IgD-negative memory B cell (primary cell): ENCODE measurements around the gene CIB2. TPM values are rescaled to one million over a fixed set of nuclear protein-coding genes. Genes with fewer than 3 reads are reported as not detected.
A peak's percentile ranks its signal among the peaks of the same experiment; 100 is the strongest.

Experiments used
- H3K27ac Mint-ChIP-seq, 3 donors: one replicate each; pipeline ENCODE4 v1.8.0; 2020 to 2022; ENCODE audit warnings: mild to moderate bottlenecking in 3 of 3, mixed read lengths in 3 of 3, moderate library complexity in 1 of 3
- H3K27me3 Mint-ChIP-seq: one replicate; pipeline ENCODE4 v1.8.0; 2021; ENCODE audit warnings: mixed read lengths
- H3K36me3 Mint-ChIP-seq: one replicate; pipeline ENCODE4 v1.8.0; 2020; ENCODE audit warnings: mild to moderate bottlenecking, mixed read lengths
- H3K4me1 Mint-ChIP-seq, 3 donors: one replicate each; pipeline ENCODE4 v1.8.0; 2020 to 2022; ENCODE audit warnings: mixed read lengths in 3 of 3, mild to moderate bottlenecking in 1 of 3
- H3K4me3 Mint-ChIP-seq, 4 donors: one replicate each; pipeline ENCODE4 v1.8.0; 2020 to 2022; ENCODE audit warnings: mild to moderate bottlenecking in 4 of 4, mixed read lengths in 4 of 4, moderate library complexity in 3 of 4
- H3K9me3 Mint-ChIP-seq, 3 donors: one replicate each; pipeline ENCODE4 v1.8.0; 2020 to 2021; ENCODE audit warnings: mixed read lengths in 3 of 3, mild to moderate bottlenecking in 1 of 3
- polyA plus RNA-seq: library from polyadenylated mRNA; unstranded; fragments of 300-500 nt; fragmentation: Illumina TruSeq; gene quantifications from one replicate; pipeline ENCODE4 v1.2.3, GENCODE V29; 2021

Gene CIB2
- polyA plus RNA-seq, 1 donor from 2014 or later = 5.7 TPM

DNA sequence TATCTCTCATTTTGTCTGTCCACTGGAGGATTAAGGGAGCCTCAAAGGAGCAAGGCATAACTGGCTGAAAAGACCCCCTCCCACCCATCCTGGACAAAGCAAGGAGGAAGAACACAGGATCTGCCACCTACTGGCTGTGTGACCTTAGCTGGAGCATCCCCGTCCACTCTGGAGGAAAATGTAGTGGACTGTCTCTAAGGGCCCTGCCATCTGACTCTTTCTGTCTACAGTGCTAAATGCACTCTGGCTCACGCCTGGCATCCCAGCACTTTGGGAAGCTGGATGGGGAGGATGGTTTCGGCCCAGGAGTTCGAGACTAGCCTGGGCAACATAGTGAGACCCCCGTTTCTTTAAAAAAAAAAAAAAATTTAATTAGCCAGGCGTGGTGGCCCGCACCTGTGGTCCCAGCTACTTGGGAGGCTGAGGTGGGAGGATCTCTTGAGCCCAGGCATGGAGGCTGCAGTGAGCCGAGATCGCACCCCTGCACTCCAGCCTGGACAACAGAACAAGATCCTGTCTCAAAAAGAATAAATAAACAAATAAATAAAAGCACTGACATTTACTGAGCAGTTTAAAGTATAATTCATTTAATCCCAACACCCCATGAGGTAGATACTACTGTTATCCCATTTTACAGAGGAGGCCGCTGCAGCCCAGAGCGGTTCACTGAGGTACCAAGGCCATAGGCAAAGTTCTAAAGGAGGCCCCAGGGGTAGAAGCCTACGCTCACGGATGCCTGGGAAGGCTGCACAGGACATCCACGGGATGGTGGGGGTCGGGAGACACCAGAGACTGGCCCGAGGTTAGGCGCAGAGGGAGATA lies 54.8 kb downstream of the CIB2 start:
- Mint-ChIP-seq H3K4me3 (peak overlapping the region; percentile 92 to 98 (median 98)), H3K27ac (peak overlapping the region; percentile 53 to 92 (median 71)), H3K4me1 (peaks cover 7 to 23% (median 18%) of the 10 kb centered on the region in 3 donors), H3K9me3 (no peaks in the 10 kb centered on the region), H3K36me3 (no peaks in the 10 kb centered on the region), H3K27me3 (no peaks in the 10 kb centered on the region)

DNA sequence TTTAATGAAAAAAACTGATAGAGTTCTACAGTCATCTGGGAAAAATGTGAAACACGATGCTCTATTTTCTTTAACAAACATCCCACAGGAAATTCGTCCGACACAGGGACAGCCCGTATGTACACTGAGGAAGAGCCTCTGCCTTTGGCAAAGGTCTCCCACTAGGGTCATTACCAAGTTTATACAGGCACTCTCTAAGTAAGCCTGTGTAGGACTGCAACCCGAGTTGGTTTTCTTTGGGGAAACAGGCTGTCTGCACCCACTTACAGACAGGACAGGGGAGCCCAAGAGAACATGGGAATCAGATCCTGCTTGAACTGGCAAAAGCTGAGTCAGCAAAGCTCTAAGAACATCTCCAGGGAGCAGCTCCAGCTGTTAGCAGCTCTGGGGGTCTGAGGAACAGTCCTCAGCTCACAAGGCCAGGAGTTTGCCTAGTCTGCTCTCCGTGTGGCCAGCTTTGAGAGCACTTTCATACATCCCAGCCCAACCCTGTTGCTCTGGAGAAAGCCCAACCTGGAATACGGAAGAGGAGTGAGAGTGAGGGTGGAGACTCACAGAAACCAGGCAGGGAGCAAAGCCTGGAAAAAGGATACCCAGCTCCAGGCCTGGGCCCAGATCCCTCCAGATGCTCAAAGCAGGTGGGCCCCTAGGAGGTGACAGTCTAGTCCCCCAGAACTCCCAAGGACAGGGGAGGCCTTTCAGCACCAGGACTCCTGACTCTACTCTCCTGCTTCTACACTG lies 55.6 kb downstream of the CIB2 start:
- no peaks in the 10 kb centered on the region for H3K9me3 Mint-ChIP-seq
- H3K27ac Mint-ChIP-seq = peak overlapping the region in 2 of 3 donors; percentile 63 to 86
- H3K4me1 Mint-ChIP-seq = peaks cover 7 to 23% (median 18%) of the 10 kb centered on the region in 3 donors
- no peaks in the 10 kb centered on the region for H3K36me3 Mint-ChIP-seq
- H3K4me3 Mint-ChIP-seq = peak overlapping the region; percentile 44 to 98 (median 70)
- no peaks in the 10 kb centered on the region for H3K27me3 Mint-ChIP-seq

DNA sequence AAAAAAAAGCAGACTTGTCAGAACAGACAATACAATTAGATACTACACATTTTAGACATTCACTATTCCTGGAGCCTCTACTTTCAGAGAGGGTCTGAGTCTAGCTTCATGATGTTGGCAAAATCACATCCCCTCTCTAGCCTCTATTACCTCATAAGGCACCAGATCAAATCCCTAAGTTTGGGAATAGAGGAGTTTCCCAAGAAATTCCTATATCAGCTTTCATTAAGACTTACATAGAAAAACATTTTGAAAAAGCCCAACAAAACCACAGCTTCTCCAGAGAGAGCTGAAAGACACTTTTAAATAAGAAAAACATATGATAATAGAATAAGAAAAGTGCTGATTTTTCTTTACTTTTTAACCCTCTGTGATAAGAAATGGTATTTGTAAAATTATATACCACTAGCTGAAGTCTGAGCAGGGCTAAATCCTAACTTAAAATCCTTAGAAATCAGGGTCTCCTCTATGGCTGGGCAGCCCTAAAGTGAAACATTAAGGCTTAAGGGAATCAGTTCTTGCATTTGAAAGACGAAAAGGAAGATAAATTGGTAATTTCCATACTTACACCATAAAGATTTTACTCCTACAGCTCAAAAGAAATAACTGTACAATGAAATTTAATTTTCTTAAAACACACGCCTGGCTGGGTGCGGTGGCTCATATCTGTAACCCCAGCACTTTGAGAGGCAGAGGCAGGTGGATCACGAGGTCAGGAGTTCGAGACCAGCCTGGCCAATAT lies 58.0 kb downstream of the CIB2 start:
- Mint-ChIP-seq H3K9me3 (no peaks in the 10 kb centered on the region), H3K4me3 (peak overlapping the region in 1 of 4 donors; percentile 7), H3K27me3 (peaks cover 4% of the 10 kb centered on the region), H3K4me1 (peaks cover 28 to 41% (median 39%) of the 10 kb centered on the region in 3 donors), H3K27ac (no peak overlapping the region), H3K36me3 (no peaks in the 10 kb centered on the region)

DNA sequence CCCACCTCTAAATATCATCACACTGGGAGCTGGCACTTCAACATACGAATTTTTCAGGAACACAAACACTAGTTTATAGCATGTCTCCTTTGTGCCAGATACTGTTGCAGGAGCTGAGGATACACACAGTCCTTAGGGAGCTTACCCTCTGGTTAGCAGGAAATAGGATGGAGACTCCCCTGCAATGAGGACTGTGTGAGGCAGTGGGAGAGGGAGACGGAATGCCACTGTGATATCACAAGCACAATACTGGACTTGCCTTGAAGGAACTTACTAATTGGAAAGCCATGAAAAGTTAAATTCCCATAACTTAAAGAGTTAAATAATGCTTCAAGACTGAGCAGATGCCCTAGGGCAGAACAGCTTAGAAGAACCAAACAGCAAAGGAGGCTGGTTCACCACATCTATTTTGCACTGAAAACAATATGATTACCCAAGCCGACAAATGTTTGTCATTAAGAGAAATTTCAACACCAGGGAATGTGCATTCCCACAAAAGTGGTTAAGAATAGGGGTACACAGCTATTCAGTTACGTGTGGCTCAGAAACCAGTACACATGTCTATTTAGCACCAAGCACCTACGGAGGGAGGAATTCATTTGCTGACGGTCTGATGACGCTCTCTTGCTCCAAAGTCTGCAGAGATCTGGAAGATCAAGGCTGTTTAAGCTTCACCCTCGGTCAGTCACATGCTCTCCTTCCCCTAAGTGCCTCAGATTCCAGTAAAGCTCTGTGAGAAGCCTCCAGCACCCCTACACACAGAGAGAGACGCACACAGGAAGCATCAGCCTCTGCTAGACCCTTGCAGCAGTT lies 59.0 kb downstream of the CIB2 start:
- Mint-ChIP-seq H3K4me3 (peak overlapping the region in 1 of 4 donors; percentile 7), H3K4me1 (peaks cover 24 to 43% (median 41%) of the 10 kb centered on the region in 3 donors), H3K9me3 (no peaks in the 10 kb centered on the region), H3K36me3 (no peaks in the 10 kb centered on the region), H3K27ac (no peak overlapping the region), H3K27me3 (peaks cover 4% of the 10 kb centered on the region)

DNA sequence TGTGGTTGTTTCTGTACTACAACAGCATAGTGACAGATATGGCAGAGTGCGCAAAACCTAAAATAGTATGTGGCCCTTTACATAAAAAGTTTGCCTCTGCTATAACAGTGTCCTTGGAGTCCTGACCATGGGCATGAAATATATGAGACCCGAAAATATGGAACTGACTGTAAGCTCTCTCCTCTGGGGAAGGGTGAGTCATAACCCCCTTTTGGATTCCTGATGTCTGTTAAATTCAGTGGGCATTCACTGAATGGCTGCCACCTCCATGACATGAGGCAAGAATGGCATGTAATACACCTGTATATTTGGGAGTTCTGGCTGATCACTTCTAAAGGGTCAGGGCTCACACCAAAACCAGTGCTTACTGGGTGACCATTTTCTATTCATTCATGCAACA lies 59.9 kb downstream of the CIB2 start:
- Mint-ChIP-seq H3K9me3 (no peaks in the 10 kb centered on the region), H3K27me3 (peaks cover 5% of the 10 kb centered on the region), H3K27ac (no peak overlapping the region), H3K36me3 (no peaks in the 10 kb centered on the region), H3K4me1 (peaks cover 21 to 44% (median 44%) of the 10 kb centered on the region in 3 donors), H3K4me3 (no peak overlapping the region)

DNA sequence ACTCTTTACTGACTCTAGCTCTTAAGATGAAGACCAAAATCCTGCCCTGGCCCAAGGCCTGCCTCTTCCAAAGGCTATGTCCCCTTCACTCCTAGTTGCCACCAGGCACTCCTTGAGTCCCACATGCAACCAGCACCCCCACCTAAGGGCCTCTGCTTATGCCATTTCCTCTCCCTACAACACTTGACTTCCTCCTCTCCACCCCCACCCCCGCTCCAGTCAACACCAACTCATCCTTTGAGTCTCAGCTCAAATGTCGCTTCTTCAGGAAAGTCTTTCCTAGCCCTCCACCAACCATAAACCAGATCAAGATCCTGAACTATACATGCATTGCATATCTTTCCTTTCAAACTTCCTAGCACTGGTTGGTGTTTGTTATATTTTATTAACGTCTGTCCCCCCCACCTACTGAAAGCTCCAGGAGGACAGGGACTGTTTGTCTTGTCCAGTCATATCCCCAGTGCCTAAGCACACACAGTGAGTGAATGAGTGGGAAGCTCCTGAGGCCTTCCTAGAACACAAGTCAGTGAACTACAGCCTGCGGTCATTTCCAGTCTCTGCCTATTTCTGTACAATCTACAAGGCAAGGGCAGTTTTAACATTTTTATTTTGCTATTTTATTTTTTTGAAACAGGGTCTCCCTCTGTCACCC lies 61.1 kb downstream of the CIB2 start:
- Mint-ChIP-seq H3K4me3 (peak overlapping the region in 2 of 4 donors; percentile 44 to 59), H3K27me3 (peaks cover 5% of the 10 kb centered on the region), H3K9me3 (no peaks in the 10 kb centered on the region), H3K4me1 (peaks cover 28 to 45% (median 43%) of the 10 kb centered on the region in 3 donors), H3K36me3 (no peaks in the 10 kb centered on the region), H3K27ac (peak overlapping the region in 1 of 3 donors; percentile 55)

DNA sequence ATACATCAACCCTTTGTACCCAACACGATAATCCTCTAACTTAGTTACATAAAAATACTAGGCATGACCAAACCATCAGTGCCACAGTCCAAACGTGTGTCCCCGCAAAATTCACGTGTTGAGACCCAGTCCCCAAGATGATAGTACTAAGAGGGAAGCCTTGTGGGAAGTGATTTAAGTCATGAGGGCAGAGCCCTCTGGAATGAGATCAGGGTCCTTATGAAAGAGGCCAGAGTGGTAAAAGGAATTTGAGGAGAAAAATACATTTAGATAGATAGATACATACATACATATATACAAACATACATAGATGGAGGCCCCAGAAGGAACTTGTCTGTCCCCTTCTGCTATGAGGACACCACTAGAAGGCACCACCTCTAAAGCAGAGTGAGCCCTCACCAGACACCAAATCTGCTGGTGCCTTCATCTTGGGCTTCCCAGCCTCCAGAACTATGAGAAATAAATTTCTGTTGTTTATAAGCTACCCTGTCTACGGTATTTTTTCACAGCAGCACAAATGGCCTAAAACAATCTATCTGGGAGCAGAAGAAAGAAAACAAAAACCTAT lies 61.7 kb downstream of the CIB2 start:
- Mint-ChIP-seq H3K36me3 (no peaks in the 10 kb centered on the region), H3K4me1 (peaks cover 28 to 45% (median 43%) of the 10 kb centered on the region in 3 donors), H3K27me3 (peaks cover 5% of the 10 kb centered on the region), H3K9me3 (no peaks in the 10 kb centered on the region), H3K27ac (peak overlapping the region in 2 of 3 donors; percentile 55 to 67), H3K4me3 (peak overlapping the region in 3 of 4 donors; percentile 41 to 51 (median 49))

DNA sequence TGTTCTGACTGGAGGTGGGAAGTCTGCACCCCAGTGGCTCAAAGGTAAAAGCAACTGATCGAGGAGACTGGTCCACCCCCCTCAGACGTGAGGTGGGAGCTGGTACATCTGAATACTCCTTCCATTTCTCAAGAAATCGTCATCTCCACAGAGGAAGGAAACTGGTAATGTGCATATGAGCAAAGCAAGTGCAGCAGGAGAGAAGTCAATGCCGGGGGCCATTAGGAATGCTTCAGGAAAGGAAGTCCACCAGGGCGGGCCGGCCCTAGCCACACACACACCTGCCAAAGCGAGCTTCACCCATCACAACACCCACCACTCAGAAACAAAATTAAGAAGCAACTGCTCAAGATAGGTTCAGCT lies 62.2 kb downstream of the CIB2 start:
- Mint-ChIP-seq H3K36me3 (no peaks in the 10 kb centered on the region), H3K9me3 (no peaks in the 10 kb centered on the region), H3K27ac (peak overlapping the region; percentile 26 to 82 (median 60)), H3K27me3 (peaks cover 5% of the 10 kb centered on the region), H3K4me1 (peaks cover 28 to 45% (median 43%) of the 10 kb centered on the region in 3 donors), H3K4me3 (peak overlapping the region; percentile 20 to 84 (median 44))

DNA sequence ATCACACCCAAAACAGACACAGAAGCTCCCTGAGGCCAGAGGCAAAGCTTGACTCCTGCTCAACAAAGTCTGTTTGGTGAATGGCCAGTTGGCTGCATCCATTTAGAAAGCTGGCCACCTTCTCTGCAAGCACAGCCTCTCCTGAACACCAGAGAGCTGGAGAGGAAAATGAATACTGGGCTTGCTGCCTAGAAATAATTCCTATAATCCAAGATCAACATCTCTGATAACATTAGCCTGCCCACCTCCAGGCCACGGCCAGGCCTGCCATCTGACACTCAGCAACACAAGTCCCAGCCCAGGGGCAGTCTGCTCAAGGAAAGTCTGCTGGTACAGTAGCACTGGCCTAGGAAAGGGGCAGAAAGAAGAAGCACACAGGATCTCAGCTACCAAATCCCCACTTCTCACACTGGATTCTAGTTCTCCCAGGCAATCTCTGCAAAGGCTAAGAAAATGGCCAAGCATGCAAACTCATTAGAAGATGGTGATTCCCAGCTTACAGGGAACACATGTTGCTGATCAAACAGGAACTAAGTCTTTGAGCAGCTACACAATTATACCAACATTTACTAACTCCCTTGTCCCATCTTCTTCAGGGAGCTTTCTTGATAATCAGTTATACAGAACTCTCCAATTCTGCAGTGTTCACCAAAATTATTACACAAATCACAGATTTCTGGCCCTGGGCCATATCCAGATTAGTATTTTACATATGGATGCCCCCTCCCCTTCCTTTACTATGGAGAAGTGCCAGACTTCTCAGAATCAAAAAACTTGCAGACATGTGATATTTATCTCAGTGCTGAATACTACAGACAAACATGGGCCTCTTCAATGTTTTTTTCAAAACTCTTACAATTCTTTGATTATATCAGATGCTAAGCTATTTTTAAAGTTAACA lies 63.7 kb downstream of the CIB2 start:
- Mint-ChIP-seq H3K27me3 (peaks cover 5% of the 10 kb centered on the region), H3K9me3 (no peaks in the 10 kb centered on the region), H3K27ac (peak overlapping the region in 1 of 3 donors; percentile 60), H3K4me3 (peak overlapping the region in 2 of 4 donors; percentile 19 to 84), H3K36me3 (no peaks in the 10 kb centered on the region), H3K4me1 (peaks cover 28 to 43% (median 37%) of the 10 kb centered on the region in 3 donors)

DNA sequence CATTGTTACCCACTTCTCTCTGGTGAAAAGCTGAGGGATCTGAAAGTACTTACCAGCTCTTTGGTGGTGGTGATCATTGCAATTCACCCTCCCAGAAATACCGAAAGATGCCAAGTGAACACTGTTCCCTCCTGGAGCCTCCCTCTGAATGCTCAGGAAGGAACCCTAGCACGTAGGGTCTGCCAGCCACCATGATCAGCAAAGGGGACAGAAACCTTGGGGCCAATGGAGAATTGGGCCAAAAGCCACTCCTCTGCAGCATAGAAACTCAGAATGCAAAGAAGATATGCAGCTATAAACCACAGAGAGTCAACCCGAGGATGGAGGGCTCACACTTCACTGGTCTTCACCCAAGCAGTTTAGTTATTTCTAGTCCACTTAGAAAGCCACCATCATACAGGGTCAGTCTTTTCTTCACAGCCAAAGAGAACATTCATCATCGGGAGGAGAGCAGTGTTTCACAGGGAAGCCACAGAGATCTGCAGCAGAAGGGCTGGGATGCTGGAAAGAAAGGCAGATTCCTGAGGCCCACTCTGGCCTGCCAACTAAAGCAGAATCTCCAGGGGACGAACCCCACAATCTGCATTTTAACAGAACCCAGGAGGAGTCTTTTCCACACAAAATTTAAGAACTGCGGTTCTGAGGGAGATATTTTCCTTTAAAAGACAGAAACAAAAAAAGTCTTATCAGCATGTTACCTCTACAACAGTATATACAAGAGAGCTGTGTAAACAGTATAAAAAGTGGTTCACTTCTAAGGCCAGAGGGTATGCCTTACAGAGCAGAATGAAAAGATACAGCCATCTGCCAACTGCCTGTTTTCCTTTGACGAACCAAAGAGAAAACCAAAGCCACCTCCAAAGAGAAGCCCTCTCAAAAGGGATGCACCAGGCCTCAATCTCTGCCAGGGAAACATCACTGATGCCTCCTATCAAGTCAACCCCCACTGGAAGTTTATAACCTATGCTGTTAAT lies 65.0 kb downstream of the CIB2 start:
- H3K4me1 Mint-ChIP-seq = peaks cover 28 to 49% (median 36%) of the 10 kb centered on the region in 3 donors
- no peaks in the 10 kb centered on the region for H3K9me3 Mint-ChIP-seq
- peaks cover 10% of the 10 kb centered on the region for H3K27me3 Mint-ChIP-seq
- no peaks in the 10 kb centered on the region for H3K36me3 Mint-ChIP-seq
- no peak overlapping the region for H3K4me3 Mint-ChIP-seq
- H3K27ac Mint-ChIP-seq = peak overlapping the region in 2 of 3 donors; percentile 37 to 71

DNA sequence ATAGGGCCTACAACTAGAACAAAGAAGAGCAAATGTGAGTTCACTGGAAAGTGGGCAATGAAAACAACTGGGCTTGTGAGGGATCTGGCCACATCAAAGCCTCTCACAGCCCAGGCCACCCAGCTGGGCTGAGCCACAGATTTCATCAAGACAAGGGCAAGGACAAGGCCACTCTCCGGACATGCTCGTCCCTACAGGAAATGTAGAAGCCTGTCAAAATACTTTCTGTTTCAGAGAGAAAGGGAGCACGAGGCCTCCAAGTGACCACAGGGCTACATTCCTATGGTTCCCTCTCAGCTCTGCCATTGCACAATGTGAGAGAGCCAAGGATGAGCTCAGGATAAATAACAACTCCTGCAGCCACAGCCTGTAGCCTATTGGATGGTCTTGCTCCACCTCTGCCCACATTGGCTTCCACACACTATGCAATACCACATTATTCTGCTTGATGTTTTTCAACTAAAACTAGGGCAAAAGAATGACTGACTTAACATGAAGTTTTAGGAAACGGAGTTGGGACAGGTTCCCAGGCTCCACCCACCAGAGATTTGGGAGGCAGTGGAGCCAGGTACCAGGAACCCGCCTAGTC lies 65.9 kb downstream of the CIB2 start:
- Mint-ChIP-seq H3K4me1 (peaks cover 28 to 48% (median 36%) of the 10 kb centered on the region in 3 donors), H3K27ac (peak overlapping the region in 1 of 3 donors; percentile 37), H3K27me3 (peaks cover 10% of the 10 kb centered on the region), H3K4me3 (no peak overlapping the region), H3K36me3 (no peaks in the 10 kb centered on the region), H3K9me3 (no peaks in the 10 kb centered on the region)
